ENCODE data around the gene POF1B.

DNA sequence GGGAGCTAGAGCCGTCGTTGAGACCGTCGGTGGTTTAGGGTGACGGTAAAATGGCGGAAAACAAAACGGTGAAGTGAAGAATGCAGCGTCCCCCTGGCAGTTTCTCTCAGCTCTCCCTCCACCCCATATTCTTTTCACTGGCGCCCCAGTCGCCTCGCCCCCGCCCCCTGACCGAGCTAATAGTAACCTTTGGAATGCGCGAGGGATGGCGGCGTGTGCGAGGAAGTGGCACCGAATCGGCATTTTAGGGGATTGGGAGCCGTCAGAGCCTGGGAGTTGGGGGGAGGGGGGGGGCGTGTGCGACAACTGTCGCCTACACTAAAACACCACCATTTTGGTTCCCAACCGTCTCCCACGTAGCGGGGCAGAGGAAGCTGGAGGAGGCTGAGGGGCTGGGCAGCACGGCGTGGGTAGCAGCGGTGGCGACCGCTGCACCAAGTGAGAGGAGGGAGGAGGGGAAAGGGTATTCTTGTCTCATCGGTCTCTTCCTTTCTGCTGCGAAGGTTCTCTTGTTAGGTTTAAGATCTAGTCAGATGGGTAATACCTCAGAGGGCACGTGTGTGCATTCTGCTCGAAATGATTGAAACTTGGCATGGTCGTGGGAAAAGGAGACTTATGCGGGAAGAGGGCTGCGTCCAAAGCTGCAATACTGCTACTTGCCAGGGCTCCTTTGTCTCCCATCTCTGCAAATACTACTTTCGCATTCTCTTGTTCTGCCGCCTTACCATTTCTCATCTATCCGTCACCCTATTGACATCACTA, 134.8 kb downstream of the POF1B start:
- TF ChIP-seq, protein P1, sequence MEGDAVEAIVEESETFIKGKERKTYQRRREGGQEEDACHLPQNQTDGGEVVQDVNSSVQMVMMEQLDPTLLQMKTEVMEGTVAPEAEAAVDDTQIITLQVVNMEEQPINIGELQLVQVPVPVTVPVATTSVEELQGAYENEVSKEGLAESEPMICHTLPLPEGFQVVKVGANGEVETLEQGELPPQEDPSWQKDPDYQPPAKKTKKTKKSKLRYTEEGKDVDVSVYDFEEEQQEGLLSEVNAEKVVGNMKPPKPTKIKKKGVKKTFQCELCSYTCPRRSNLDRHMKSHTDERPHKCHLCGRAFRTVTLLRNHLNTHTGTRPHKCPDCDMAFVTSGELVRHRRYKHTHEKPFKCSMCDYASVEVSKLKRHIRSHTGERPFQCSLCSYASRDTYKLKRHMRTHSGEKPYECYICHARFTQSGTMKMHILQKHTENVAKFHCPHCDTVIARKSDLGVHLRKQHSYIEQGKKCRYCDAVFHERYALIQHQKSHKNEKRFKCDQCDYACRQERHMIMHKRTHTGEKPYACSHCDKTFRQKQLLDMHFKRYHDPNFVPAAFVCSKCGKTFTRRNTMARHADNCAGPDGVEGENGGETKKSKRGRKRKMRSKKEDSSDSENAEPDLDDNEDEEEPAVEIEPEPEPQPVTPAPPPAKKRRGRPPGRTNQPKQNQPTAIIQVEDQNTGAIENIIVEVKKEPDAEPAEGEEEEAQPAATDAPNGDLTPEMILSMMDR (IDR thresholded peaks at IDR 0.05), result no peak
- TF ChIP-seq POLR2AphosphoS5 (IDR thresholded peaks at IDR 0.05; ENCODE audit: insufficient read depth in 1 of 2, low read depth in 1 of 2), result no peak
- TF ChIP-seq POLR2A (IDR thresholded peaks at IDR 0.05), result no peak
